BE2C (cell line): Measurements from ENCODE around the gene ULK4.

Experiments
- DNase-seq: peaks from one replicate; pipeline ENCODE4 v3.0.0-alpha.2; 2020
- H3K27me3 ChIP-seq: fragments of 250-450 bp; sonication (Bioruptor Pico); 2 replicates; pipeline ENCODE4 v1.5.1; 2020; ENCODE audit warnings: mild to moderate bottlenecking
- H3K36me3 ChIP-seq: fragments of 250-450 bp; sonication (Bioruptor Pico); 2 replicates; pipeline ENCODE4 v1.5.1; 2020; ENCODE audit warnings: mild to moderate bottlenecking
- H3K4me1 ChIP-seq: fragments of 250-450 bp; sonication (Bioruptor Pico); 2 replicates; pipeline ENCODE4 v1.5.1; 2020
- H3K4me3 ChIP-seq: 2 replicates; pipeline ENCODE4 v1.5.1; 2011; ENCODE audit warnings: low read depth, low read length
- H3K9me3 ChIP-seq: fragments of 250-450 bp; sonication (Bioruptor Pico); 2 replicates; pipeline ENCODE4 v1.5.1; 2020
- TF ChIP-seq, protein P1 (sequence below): IDR thresholded peaks from 2 replicates; pipeline ENCODE4 v1.5.1; 2012; ENCODE audit warnings: mild to moderate bottlenecking, low read depth, low read length

The ULK4 gene

DNA sequence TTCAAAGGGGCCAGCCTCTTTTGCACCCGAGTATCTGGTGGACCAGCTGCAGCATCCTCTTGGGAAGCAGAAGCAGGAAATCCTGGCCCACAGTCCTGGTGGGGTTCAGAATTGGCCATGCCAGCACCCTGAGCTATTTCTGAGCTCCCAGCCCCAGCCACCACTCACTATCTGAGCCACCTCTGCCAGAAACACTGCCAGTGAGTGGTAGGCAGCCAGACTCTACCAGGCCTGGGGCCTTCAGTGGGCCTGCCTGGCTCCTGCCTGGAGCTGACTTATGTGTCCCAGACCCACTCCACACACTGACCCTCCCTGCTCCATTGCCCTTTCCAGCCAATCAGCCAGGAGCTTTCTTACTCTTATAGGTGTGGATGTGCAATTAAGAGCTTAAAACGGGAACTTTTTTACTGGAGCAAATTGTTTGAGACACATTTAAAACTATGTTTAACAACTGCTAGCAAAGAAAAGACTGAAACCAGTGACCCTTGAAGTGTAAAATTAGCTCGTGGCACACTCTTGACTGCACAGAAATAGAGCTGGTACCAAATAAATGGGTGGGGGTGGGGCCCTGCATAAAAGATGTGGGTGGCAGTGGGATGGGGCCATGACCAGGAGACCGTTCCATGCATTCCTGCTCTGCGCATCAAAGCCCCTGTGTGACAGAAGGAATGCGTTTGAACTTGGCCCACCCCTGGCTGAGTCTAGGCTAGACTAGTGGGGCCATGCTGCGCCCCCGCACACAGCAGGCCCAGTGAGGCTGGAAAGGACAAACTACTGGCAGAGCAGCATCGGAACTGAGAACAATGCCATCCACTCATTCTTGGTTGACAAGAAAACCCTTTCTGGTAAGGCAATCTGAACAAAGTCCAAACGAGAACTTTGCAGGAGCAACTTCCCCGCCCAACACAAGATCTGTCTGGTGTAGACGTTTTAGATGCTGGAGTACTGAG, 714.6 kb downstream of the ULK4 start:
- Histone ChIP-seq H3K36me3 (no peaks in the 10 kb centered on the region), H3K4me1 (no peaks in the 10 kb centered on the region), H3K27me3 (no peaks in the 10 kb centered on the region), H3K9me3 (no peaks in the 10 kb centered on the region), H3K4me3 (no peak overlapping the region)
- TF ChIP-seq, protein P1, sequence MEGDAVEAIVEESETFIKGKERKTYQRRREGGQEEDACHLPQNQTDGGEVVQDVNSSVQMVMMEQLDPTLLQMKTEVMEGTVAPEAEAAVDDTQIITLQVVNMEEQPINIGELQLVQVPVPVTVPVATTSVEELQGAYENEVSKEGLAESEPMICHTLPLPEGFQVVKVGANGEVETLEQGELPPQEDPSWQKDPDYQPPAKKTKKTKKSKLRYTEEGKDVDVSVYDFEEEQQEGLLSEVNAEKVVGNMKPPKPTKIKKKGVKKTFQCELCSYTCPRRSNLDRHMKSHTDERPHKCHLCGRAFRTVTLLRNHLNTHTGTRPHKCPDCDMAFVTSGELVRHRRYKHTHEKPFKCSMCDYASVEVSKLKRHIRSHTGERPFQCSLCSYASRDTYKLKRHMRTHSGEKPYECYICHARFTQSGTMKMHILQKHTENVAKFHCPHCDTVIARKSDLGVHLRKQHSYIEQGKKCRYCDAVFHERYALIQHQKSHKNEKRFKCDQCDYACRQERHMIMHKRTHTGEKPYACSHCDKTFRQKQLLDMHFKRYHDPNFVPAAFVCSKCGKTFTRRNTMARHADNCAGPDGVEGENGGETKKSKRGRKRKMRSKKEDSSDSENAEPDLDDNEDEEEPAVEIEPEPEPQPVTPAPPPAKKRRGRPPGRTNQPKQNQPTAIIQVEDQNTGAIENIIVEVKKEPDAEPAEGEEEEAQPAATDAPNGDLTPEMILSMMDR, result no peak
- no peak for DNase-seq

DNA sequence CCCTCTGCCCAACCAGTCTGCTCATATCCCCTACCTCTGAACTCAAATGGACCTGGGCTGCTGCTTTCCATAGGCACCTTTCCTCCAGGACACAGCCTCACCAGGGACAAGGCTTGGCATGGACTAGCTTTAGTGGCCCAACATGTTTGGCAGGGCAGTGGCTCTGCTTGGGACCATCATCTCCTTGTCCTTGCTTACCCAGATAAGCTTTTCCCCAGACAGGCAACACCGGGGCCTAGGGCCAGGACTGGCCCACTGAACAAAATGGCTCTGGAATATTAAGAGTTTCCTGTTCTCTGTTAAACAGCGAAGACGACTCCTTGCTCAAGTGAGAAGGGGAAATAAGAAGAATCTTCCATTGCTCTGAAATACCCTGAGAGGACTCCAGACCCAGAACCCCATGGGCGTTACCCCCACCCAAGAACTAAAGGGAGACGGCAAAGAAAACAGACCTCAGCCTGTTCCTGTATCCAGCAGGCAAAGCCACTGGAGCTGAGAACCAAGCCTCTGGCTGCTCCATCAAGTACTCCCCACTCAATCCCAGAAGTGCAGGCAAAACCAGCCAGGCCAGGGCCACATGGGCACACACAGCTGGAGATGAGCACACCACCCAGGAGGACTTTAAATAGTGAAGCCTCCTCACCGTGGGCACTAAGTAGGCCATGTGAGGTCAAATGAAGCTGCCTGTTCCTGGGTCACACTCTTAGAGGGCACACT, 717.1 kb downstream of the ULK4 start:
- H3K27me3 ChIP-seq, result no peaks in the 10 kb centered on the region
- no peaks in the 10 kb centered on the region for H3K4me1 ChIP-seq
- no peak for DNase-seq
- H3K9me3 ChIP-seq, result no peaks in the 10 kb centered on the region
- no peak overlapping the region for H3K4me3 ChIP-seq
- TF ChIP-seq, protein P1, result no peak
- peaks cover 2% of the 10 kb centered on the region; the same call in 1 of the 2 replicates for H3K36me3 ChIP-seq

DNA sequence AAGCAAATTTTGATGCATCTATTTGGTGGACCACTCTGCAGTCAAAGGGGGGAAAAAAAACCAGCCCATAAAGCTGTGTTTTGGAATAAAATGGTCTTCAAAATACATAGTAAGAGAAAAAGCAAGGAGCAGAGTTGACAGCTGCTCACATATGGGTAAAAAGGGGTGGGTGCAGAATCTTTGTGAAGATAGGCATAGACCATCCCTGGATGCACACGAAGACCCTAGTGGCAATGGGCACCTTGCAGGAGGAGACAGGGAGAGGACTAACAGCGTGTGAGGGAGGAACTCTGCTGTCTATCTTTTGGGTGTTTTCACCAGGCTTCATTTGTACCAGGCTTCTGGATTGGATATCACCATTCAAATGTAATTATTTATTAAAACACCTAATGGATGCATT, 718.7 kb downstream of the ULK4 start:
- Histone ChIP-seq H3K4me3 (no peak overlapping the region), H3K36me3 (peaks cover 13% of the 10 kb centered on the region), H3K27me3 (no peaks in the 10 kb centered on the region), H3K9me3 (no peaks in the 10 kb centered on the region), H3K4me1 (no peaks in the 10 kb centered on the region)
- TF ChIP-seq, protein P1, result no peak
- no peak for DNase-seq

DNA sequence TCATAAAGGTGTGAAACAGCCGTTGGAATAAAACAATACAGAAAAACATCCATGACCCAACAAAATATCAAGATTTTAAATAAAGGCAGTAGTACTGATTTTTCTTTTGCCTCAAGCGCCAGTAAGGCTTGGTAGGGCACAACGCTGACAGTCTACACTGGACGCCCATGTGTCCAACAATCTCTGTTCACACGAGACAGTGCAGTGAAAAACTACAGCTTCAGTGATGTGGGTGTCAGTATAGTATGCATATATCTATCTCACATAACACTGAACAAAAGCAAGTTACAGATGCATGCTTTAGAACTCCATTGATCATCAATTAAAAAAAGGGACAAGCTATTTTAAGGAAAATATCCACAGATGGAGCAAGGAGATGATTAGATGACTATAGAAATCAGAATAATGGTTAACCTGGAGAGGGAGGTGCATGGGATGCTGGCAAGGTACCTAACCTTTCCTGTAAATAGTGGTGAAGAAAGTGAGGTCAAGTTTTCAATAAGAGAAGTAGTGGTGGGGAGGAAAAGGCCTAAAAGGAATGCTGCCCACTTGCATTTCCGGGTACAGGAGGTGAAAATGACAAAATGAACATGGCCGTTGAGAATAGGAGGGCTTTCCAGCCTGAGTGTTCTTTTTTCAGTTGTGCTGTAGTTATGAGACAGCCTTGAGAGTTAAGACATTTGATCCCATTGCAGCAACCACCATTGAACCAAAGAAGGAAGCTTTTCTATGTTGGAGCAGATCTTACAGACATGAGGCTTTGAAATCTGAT, 719.9 kb downstream of the ULK4 start:
- Histone ChIP-seq H3K4me3 (no peak overlapping the region), H3K36me3 (peaks cover 18% of the 10 kb centered on the region), H3K9me3 (no peaks in the 10 kb centered on the region), H3K27me3 (no peaks in the 10 kb centered on the region), H3K4me1 (no peaks in the 10 kb centered on the region)
- no peak for DNase-seq
- TF ChIP-seq, protein P1, result no peak

DNA sequence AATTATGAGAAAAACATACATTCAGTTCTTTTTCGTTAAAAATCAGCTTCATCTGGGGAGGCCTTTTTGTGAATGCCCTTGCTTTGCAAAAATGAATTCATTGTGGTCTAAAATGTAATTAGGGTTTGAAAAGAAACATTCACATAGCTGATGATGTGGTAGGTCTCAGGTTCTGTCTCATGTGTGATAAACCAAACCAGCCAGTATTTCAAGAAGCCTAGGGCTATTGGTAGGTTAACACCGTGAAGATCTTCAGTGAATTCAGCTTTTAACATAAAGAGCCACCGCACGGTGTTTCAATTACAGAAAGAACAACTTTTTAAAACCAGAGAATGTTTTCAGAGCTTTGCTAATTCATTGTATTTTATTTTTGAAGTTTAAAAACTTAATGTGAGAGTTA, 720.7 kb downstream of the ULK4 start:
- no peaks in the 10 kb centered on the region for H3K4me1 ChIP-seq
- TF ChIP-seq, protein P1, result no peak
- H3K9me3 ChIP-seq, result no peaks in the 10 kb centered on the region
- DNase-seq, result no peak
- H3K27me3 ChIP-seq, result no peaks in the 10 kb centered on the region
- peaks cover 23% of the 10 kb centered on the region for H3K36me3 ChIP-seq
- no peak overlapping the region for H3K4me3 ChIP-seq
